Ovary (tissue), 3 donors: ENCODE data around the gene CYP2E1.

Source experiments
- CTCF ChIP-seq, 3 donors: fragments of 450-650 bp in 2 of 3; fragments of 200-600 bp in 1 of 3; IDR thresholded peaks; one replicate each; pipeline versions ENCODE4 v1.5.1 to v1.8.0; 2016 to 2022; ENCODE audit warnings: antibody characterized with exemption in 3 of 3, mild to moderate bottlenecking in 1 of 3
- EP300 ChIP-seq: sonication (generic); formaldehyde crosslinking; IDR thresholded peaks from one replicate; pipeline ENCODE4 v1.6.1; 2017; ENCODE audit warnings: antibody characterized with exemption
- POLR2A ChIP-seq: fragments of 450-650 bp; IDR thresholded peaks from one replicate; pipeline ENCODE4 v1.6.1; 2017; ENCODE audit warnings: antibody characterized with exemption, mild to moderate bottlenecking, moderate library complexity
- donor health status: DM: no; HTN: no; CAD: no.

- TF ChIP-seq CTCF (IDR thresholded peaks at IDR 0.05) = no peak
- no peak for TF ChIP-seq POLR2A
- no peak for TF ChIP-seq EP300
These were observed 5.7 kb downstream of the CYP2E1 start for GRCh38 chr10:133532871-133533270.
